H9 (cell line): ENCODE results near the gene TBX5. TPM values are rescaled to one million over a fixed set of nuclear protein-coding genes. Genes with fewer than 3 reads are reported as not detected.
A peak's percentile ranks its signal among the peaks of the same experiment; 100 is the strongest.

Experiments
- DNase-seq: peaks from one replicate; pipeline ENCODE4 v3.0.0-alpha.2; 2017
- H2AFZ ChIP-seq: one replicate; pipeline ENCODE4 v1.6.1; 2013; ENCODE audit warnings: mild to moderate bottlenecking, low read length, control low read depth, moderate library complexity
- H2AK5ac ChIP-seq: 2 replicates; pipeline ENCODE4 v1.6.1; 2013; ENCODE audit warnings: low read length, control low read depth, mixed read lengths; ENCODE audit not compliant: insufficient read length
- H2BK120ac ChIP-seq: one replicate; pipeline ENCODE4 v1.6.1; 2013; ENCODE audit warnings: low read depth, mild to moderate bottlenecking, low read length, control low read depth, inconsistent platforms; ENCODE audit not compliant: poor library complexity, severe bottlenecking
- H2BK12ac ChIP-seq: 2 replicates; pipeline ENCODE4 v1.6.1; 2013; ENCODE audit warnings: low read length, control low read depth, mixed read lengths, low read depth; ENCODE audit not compliant: insufficient read length
- H2BK15ac ChIP-seq: 2 replicates; pipeline ENCODE4 v1.6.1; 2013; ENCODE audit warnings: low read depth, low read length, control low read depth
- H2BK20ac ChIP-seq: one replicate; pipeline ENCODE4 v1.6.1; 2013; ENCODE audit warnings: low read depth, mild to moderate bottlenecking, low read length, control low read depth, inconsistent platforms; ENCODE audit not compliant: poor library complexity, severe bottlenecking
- H2BK5ac ChIP-seq: 2 replicates; pipeline ENCODE4 v1.6.1; 2013; ENCODE audit warnings: low read length, control low read depth, mixed read lengths; ENCODE audit not compliant: insufficient read length
- H3K14ac ChIP-seq: 2 replicates; pipeline ENCODE4 v1.6.1; 2013; ENCODE audit warnings: low read length, control low read depth; ENCODE audit not compliant: insufficient read depth
- H3K18ac ChIP-seq: 2 replicates; pipeline ENCODE4 v1.6.1; 2013; ENCODE audit warnings: low read depth, mild to moderate bottlenecking, mixed read lengths, low read length, control low read depth; ENCODE audit not compliant: insufficient read length
- H3K23ac ChIP-seq: 2 replicates; pipeline ENCODE4 v1.6.1; 2013; ENCODE audit warnings: low read length, control low read depth, mixed read lengths, low read depth; ENCODE audit not compliant: insufficient read length
- H3K23me2 ChIP-seq: 2 replicates; pipeline ENCODE4 v1.6.1; 2013; ENCODE audit warnings: low read depth, mild to moderate bottlenecking, mixed read lengths, low read length, control low read depth; ENCODE audit not compliant: insufficient read length, poor library complexity, severe bottlenecking
- H3K27ac ChIP-seq: 2 replicates; pipeline ENCODE4 v1.5.1; 2013; ENCODE audit warnings: low read length, control low read depth, mixed read lengths, low read depth; ENCODE audit not compliant: insufficient read length
- H3K27me3 ChIP-seq: 2 replicates; pipeline ENCODE4 v1.6.1; 2013; ENCODE audit warnings: low read length, control low read depth, inconsistent platforms; ENCODE audit not compliant: insufficient read depth
- H3K4ac ChIP-seq: 2 replicates; pipeline ENCODE4 v1.6.1; 2013; ENCODE audit warnings: low read depth, mild to moderate bottlenecking, control low read depth, inconsistent platforms, low read length, moderate library complexity
- H3K4me1 ChIP-seq: 2 replicates; pipeline ENCODE4 v1.6.1; 2013; ENCODE audit warnings: low read length, control low read depth, inconsistent platforms; ENCODE audit not compliant: insufficient read depth
- H3K4me2 ChIP-seq: 2 replicates; pipeline ENCODE4 v1.6.1; 2013; ENCODE audit warnings: low read length, control low read depth, mixed read lengths; ENCODE audit not compliant: insufficient read length, insufficient read depth
- H3K56ac ChIP-seq: 2 replicates; pipeline ENCODE4 v1.6.1; 2013; ENCODE audit warnings: low read depth, mild to moderate bottlenecking, mixed read lengths, low read length, control low read depth; ENCODE audit not compliant: insufficient read length
- H3K79me1 ChIP-seq: 2 replicates; pipeline ENCODE4 v1.6.1; 2013; ENCODE audit warnings: low read depth, mild to moderate bottlenecking, moderate library complexity, low read length, control low read depth, inconsistent platforms; ENCODE audit not compliant: insufficient read depth, poor library complexity, severe bottlenecking
- H3K79me2 ChIP-seq: 2 replicates; pipeline ENCODE4 v1.6.1; 2013; ENCODE audit warnings: low read length, control low read depth, inconsistent platforms; ENCODE audit not compliant: insufficient read depth
- H3K9ac ChIP-seq: 2 replicates; pipeline ENCODE4 v1.6.1; 2013; ENCODE audit warnings: low read length, control low read depth, mixed read lengths; ENCODE audit not compliant: insufficient read length; ENCODE audit errors: extremely low read depth
- H3K9me3 ChIP-seq: one replicate; pipeline ENCODE4 v1.6.1; 2013; ENCODE audit warnings: low read depth, low read length, inconsistent platforms; ENCODE audit not compliant: control insufficient read depth
- H3T11ph ChIP-seq: one replicate; pipeline ENCODE4 v1.6.1; 2013; ENCODE audit warnings: mild to moderate bottlenecking, low read length, control low read depth, inconsistent platforms
- H4K20me1 ChIP-seq: one replicate; pipeline ENCODE4 v1.6.1; 2013; ENCODE audit not compliant: control insufficient read depth, insufficient read length, insufficient read depth
- H4K5ac ChIP-seq: 2 replicates; pipeline ENCODE4 v1.6.1; 2013; ENCODE audit warnings: low read depth, mild to moderate bottlenecking, mixed read lengths, low read length, control low read depth; ENCODE audit not compliant: insufficient read length
- H4K8ac ChIP-seq: replicated peaks from 2 replicates; pipeline ENCODE4 v1.6.1; 2013; ENCODE audit warnings: low read length, control low read depth, mixed read lengths, low read depth; ENCODE audit not compliant: insufficient read length
- H4K91ac ChIP-seq: 2 replicates; pipeline ENCODE4 v1.6.1; 2013; ENCODE audit warnings: low read depth, mild to moderate bottlenecking, moderate library complexity, mixed read lengths, low read length, control low read depth; ENCODE audit not compliant: insufficient read length
- H3K27ac Mint-ChIP-seq, 3 experiments: 2 replicates in 2 of 3; 3 replicates in 1 of 3; pipeline ENCODE4 v1.8.0; 2020 to 2021; ENCODE audit warnings: mixed read lengths in 3 of 3, mild to moderate bottlenecking in 1 of 3, moderate library complexity in 1 of 3
- H3K27me3 Mint-ChIP-seq: 2 replicates; pipeline ENCODE4 v1.8.0; 2021; ENCODE audit warnings: low read depth, mild to moderate bottlenecking, moderate library complexity, mixed read lengths
- H3K36me3 Mint-ChIP-seq, 3 experiments: 2 replicates in 2 of 3; 3 replicates in 1 of 3; pipeline ENCODE4 v1.8.0; 2020 to 2021; ENCODE audit warnings: low read depth in 3 of 3, mixed read lengths in 3 of 3; ENCODE audit not compliant: insufficient read depth in 1 of 3
- H3K4me1 Mint-ChIP-seq, 2 experiments: 2 replicates each; pipeline ENCODE4 v1.8.0; 2020; ENCODE audit warnings: mixed read lengths in 2 of 2
- H3K4me3 Mint-ChIP-seq, 2 experiments: 2 replicates in 1 of 2; 3 replicates in 1 of 2; pipeline ENCODE4 v1.8.0; 2020 to 2021; ENCODE audit warnings: mild to moderate bottlenecking in 2 of 2, mixed read lengths in 2 of 2, moderate library complexity in 1 of 2
- H3K9me3 Mint-ChIP-seq, 2 experiments: 2 replicates in 1 of 2; 3 replicates in 1 of 2; pipeline ENCODE4 v1.8.0; 2020; ENCODE audit warnings: mild to moderate bottlenecking in 2 of 2, mixed read lengths in 2 of 2, moderate library complexity in 1 of 2
- CTCF ChIP-seq: fragments of 200-600 bp; sonication (generic); conservative IDR thresholded peaks from 3 replicates; pipeline ENCODE4 v1.8.0; 2021; ENCODE audit warnings: antibody characterized with exemption, mild to moderate bottlenecking
- WGBS: extraction: QIAGEN DNeasy Blood & Tissue Kit; methylation state at CpG from one replicate; pipeline ENCODE4 v1.1.7; 2013; ENCODE audit warnings: missing lambda C conversion rate, low lambda C conversion rate, mixed read lengths; ENCODE audit not compliant: insufficient read length; ENCODE audit errors: extremely low coverage; 5-methylcytosine and 5-hydroxymethylcytosine counted together
- total RNA-seq: library from RNA; stranded (reverse); gene quantifications from 2 replicates; pipeline ENCODE4 v1.2.1, GENCODE V29; 2021

TBX5 gene
- total RNA-seq, 1 experiment from 2014 or later: not detected

- H4K8ac ChIP-seq: no peak overlapping the region
- peaks cover 77% of the 10 kb centered on the region for H3K27me3 ChIP-seq
- no peak overlapping the region for H4K5ac ChIP-seq
- no peak for DNase-seq
- Mint-ChIP-seq H3K4me3 (peak overlapping the region in 1 of 2 experiments; percentile 79; a peak in 2 of 5 replicates), H3K9me3 (peaks cover 0 to under 1% of the 10 kb centered on the region in 2 experiments; a peak in 1 of 5 replicates), H3K27me3 (peaks cover 99% of the 10 kb centered on the region), H3K27ac (no peak overlapping the region), H3K4me1 (peaks cover 38 to 59% of the 10 kb centered on the region in 2 experiments), H3K36me3 (no peaks in the 10 kb centered on the region; a peak in 1 of 7 replicates)
- H3K4ac ChIP-seq: no peak overlapping the region
- no peak overlapping the region for H3K18ac ChIP-seq
- H2BK120ac ChIP-seq: no peak overlapping the region
- no peaks in the 10 kb centered on the region for H4K20me1 ChIP-seq
- WGBS: no CpG with 5 or more reads among the region's 50 CpGs
- H3K79me1 ChIP-seq: no peaks in the 10 kb centered on the region
- peak overlapping the region; percentile 35 for H3K4me2 ChIP-seq
- H3K27ac ChIP-seq: no peak overlapping the region
- TF ChIP-seq CTCF: no peak
- H2AK5ac ChIP-seq: no peak overlapping the region
- no peak overlapping the region for H3T11ph ChIP-seq
- H3K23ac ChIP-seq: no peak overlapping the region
- H3K56ac ChIP-seq: no peak overlapping the region
- H3K9ac ChIP-seq: no peak overlapping the region
- no peak overlapping the region for H2BK15ac ChIP-seq
- H2AFZ ChIP-seq: no peak overlapping the region
- no peak overlapping the region for H4K91ac ChIP-seq
- no peaks in the 10 kb centered on the region for H3K79me2 ChIP-seq
- H2BK5ac ChIP-seq: no peak overlapping the region
- peaks cover 2% of the 10 kb centered on the region; the same call in 1 of the 2 replicates for H3K4me1 ChIP-seq
- no peak overlapping the region for H2BK12ac ChIP-seq
- no peaks in the 10 kb centered on the region for H3K9me3 ChIP-seq
- H3K14ac ChIP-seq: no peak overlapping the region
- no peaks in the 10 kb centered on the region for H3K23me2 ChIP-seq
- no peak overlapping the region for H2BK20ac ChIP-seq
Observed at GRCh38 chr12:114396153-114396868, 9.6 kb downstream of the TBX5 start.
